Cardiac septum (tissue), 1 donor: ENCODE results near the gene CXCL12. TPM values are rescaled to one million over a fixed set of nuclear protein-coding genes. Genes with fewer than 3 reads are reported as not detected.

Experiments
- DNase-seq: peaks from one replicate; pipeline ENCODE4 v3.0.0-alpha.2; 2020; ENCODE audit warnings: low spot score
- intact Hi-C: fragments of 100-400 bp; cut with DNase I; formaldehyde crosslinking; loops from one replicate; pipeline ENCODE4 v1.14.0; 2022
- total RNA-seq: library from RNA; stranded (reverse); fragmentation: NEBNext Ultra II Directional; extraction: Animal tissue kit (Norgen Biotek cat#: 25700); gene quantifications from one replicate; pipeline ENCODE4 v1.2.1, GENCODE V29; 2021
- donor health status: DM: no; HTN: no; CAD: no.

The CXCL12 gene
- total RNA-seq, 1 donor from 2014 or later, result 121 TPM

DNA sequence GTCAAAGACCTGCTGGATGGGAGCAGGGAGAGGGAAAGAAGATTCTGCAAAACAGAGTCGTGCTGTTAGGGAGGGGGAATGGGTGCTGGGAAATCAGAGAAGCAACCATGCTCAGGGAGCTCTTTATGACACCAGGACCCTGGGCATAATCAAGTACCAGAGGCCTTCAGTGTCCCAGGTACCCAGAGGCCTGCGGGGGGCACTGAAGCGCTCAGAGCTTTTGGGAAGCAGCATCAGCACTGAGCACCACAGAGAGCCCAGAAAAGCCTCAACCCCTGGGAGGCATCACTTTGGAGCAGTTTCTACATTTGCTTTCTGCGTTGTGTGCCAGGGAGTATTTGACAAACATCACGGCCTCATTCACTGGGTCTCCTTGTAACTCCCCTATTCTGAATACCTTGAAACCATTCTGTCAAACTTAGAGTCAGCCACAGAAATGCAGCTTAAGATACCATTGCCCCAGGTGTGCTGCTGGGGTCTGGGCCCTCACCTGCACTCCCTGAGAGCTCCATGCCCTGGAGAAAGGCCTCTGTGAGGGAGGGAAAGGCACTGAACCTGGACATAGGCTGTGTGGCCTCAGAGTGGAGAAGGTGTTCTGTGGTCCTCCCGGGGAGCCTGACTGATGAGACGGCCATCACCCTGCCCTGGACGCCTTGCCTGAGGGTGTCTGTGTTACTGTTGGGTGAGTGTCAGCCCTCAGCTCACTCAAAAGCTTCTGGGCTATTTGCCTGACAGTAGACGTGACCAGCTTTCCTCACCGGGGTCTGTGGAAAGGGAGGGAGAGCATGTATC is 37.1 kb downstream of the CXCL12 start:
- DNase-seq, result no peak
- intact Hi-C loops, result no loop called here

DNA sequence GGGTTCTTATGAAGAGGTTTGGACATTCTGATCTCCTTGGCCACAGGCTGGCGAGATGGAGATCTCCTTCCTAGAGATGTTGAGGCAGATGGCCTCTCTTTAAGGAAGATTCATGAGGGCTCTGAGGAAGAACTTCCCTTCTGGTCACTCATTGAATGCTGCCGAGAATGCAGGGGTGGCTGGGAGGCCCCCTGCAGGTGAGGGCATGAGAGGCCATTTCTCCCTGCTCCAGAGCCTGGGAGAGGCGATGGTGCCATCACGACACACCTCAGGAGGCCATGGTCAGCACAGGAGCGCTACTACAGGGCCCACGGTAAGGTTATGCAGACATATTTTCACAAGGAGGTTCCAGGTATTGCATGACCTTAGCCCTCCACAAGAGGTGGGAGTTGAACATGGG is 40.2 kb downstream of the CXCL12 start:
- intact Hi-C loops, result no loop called here
- peak; percentile 27 for DNase-seq

DNA sequence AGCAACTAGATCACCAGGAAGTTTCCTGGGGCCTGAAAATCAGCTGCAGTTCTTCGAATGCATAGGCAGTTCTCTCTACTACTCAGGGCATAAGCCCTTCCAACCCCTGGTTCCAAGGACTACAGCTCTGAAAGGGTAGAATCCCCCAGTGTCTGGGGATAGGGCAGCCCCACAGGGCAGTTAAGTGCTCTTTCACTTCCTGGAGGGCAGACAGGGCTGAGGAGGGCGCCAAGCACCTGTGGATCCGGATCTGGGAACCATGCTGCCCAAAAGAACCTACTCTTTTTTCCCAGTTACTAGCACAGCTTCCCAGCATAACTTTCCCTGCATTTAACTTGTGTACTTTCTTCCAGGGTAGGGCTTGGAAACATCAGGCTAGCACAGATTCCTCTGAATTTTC is 41.1 kb downstream of the CXCL12 start:
- intact Hi-C loops, result no loop called here
- peak; percentile 49 for DNase-seq

DNA sequence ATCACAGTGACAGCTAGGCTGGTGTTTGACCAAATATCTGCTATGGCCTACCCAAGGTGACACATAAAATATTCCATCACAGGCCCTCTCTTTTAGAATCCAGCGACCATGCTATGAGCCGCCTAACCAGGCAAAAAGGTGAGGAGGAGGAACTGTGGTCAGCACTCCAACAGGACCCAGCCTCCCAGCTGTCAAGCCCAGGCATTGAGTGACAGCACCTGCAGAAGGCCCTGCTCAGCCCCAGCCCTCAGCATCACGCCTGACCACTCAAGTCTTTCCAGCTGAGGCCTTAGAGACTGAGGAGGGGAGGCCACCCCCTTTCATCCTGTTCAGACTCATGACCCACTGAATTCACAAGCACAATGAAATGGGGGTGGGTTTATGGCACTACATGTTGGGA is 43.0 kb downstream of the CXCL12 start:
- intact Hi-C loops, result no loop called here
- DNase-seq, result no peak

DNA sequence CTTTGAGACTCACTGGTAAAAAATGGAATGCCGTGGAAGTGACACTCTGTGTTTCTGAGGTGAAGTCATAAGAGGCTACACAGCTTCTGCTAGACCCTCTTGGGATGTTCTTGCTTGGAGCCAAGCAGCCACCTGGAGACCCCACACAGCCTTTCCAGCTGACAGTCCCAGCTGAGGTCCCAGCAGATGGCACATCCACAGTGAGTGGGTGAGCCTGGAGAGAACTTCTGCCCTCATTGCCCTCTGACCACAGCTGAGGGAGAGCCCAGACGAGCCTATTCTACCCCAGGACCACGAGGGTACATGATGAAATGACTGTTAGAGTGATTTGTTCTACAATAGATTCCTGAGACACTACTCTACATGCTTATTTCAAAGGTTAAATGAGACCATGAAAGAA is 44.3 kb downstream of the CXCL12 start:
- intact Hi-C loops, result no loop called here
- no peak for DNase-seq

DNA sequence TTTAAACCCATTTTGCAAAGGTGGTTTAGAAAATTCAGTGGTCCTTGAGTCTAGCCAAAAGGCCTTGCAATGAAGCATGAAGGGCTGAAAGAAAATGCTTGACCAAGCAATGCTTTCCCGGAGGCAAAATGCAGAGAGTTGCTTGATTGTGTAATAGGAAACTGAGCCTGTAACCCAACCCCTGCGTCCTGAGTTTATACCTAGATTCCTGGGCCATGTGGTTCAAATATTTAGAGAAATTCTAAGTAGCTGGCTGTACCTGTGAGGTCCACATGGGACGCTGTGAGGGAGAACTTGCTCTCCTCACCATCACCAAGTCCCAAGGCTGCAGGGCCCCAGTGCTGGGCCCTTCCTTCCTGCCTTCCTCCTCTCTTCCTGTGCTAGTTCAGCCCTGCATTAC is 45.7 kb downstream of the CXCL12 start:
- DNase-seq, result no peak
- intact Hi-C loops, result no loop called here

DNA sequence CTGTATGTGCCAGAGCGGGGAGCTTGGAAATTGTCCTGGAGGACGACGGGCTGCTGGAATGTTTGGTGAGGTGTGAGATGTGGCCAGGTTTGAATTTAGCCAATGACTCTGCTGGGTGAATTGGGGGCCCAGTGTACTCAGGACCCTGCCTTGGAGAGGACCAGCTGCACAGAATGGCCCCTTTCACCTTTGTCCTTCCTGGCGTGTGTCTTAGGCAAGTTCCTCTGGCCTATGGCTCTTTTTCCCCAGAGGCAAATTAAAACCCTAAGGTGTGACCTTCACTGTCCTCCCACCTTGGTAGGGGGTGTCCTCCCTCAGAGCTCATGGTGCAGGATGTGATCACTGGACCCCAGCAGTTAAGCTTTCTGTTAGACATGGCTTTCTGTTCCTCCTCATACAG is 47.8 kb downstream of the CXCL12 start:
- intact Hi-C loops, result no loop called here

DNA sequence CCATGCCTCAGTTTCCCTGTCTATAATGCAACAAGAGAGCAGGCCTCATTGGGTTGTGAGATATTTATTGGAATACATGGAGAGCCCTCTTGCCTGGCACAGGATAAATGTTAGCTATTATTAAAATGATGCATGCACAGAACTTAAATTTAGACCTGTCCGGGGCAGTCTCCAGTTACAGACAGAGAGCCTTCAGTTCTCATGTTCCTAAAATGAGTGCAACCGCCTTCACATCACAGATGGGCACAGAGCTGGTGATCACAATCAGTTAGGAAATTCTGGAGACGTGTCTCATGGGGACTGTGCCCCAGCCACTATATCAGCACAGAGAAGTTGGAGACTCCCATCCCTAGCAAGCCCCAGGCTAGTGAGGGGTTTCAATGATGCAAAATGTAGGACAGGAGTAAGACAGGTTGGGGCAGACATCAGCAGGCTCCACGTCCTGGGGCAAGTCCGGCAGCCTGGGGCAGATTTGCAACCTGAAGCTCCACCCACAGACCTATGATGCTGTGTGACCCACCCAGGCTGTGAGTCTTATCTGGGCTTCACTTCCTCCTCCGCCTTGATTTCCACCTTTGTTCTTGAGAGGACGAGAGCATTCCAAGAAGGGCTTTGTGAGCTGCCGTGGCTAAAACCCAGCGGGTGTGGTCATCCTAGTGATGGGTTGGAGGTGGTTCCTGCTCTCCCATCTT is 49.4 kb downstream of the CXCL12 start:
- no peak for DNase-seq
- intact Hi-C loops, result no loop called here

More for the DNA sequence above, 47.8 kb downstream of the CXCL12 start:
- DNase-seq, result no peak

DNA sequence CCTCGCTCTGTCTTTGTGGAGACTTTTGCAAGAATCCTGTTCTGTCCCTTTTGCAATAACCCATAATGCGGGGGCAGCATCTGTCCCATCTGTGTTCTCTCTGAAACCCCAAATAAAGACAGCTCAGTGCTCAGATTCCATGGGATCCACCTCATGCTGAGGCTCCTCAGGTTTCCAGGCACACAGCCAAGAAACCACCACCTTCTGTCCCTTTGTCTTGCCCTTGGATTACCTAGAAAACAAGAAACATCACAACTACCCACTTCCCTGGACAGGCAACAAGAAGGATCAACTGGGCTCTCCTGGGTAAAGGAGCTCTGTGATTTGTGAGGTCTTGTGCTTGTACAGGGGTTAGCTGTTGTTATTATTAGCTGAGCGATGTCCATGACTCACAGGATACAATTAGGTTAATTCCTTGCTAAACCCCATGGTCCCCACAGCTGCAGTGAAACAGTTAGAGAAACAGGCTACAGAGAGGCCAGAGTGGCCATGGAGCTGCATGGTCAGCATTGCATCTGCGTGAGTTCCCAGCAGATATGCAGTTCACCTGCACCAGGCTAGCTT is 50.2 kb downstream of the CXCL12 start:
- intact Hi-C loops, result no loop called here
- no peak for DNase-seq

DNA sequence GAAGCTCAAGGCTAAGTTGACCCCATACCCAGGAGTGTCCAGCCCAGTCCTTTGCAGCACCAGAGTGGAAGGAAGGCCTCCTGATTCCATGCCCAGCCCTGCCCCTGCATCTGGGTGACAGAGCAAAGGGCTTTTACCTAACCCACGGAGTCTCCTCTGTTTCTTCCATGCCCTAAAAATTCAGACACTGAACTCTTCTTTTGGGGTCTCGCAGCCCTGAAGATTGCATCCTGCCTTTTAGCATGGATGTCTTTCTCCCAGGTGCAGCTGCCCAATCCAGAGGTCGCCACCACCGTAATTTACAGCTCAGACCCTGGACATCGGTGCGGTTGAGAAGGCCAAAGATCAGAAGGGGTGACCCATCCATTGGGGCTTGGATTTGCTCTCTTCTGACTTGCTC is 50.8 kb downstream of the CXCL12 start:
- intact Hi-C loops, result no loop called here
- DNase-seq, result no peak

DNA sequence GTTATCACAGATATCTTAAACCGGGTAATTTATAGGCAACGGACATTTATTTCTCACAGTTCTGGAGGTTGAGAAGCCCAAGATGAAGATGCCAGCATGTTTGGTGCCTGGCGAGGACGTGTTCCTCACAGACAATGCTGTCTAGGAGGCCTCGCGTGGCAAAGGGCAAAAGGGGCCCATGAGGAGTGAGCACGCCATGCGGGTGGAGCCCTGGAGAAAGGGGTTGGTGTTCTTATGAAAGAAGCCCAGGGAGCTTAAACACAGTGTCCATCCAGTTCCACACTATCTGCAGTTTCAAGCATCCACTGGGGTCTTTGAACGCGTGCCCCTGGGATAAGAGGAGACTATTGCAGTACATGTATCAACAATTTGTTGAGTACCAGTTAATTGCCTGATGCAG is 51.4 kb downstream of the CXCL12 start:
- intact Hi-C loops, result no loop called here
- DNase-seq, result no peak

DNA sequence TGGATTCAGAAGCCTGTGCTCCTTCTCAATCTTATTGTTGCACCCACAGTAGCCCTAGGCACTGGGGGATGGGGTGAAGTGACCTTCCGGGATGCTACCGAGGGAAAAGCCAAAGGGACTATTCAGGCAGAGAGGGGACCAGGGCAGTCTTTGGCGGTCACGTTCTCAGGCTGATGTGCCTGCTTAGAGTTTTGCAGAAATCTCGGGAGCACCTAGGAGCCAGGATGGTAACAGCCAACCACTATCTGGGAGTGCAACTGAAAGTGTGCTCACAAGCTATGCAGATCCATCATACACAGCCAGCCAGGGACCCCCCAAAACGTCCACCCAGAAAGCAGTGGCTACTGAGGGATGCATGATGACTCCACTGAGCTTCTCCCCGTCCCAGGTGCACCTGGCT is 52.4 kb downstream of the CXCL12 start:
- intact Hi-C loops, result no loop called here
- DNase-seq, result no peak

DNA sequence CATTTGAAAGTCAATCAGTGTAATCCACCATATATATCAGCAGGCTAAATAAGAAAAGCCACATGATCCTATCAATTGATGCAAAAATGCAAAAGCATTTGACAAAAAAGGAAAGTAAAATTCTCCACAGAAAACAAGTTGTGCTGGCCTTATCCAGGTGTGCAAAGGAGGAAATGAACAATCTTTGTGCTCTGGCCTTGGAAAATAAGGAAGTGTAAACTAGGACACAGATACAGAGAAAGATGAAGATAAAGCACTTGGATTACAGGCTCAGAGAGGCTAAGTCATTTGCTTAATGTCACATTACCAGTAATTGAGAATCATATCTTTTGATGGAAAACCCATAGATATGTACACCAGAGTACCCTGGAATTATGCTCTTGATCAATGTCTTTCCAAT is 54.5 kb downstream of the CXCL12 start:
- no peak for DNase-seq
- intact Hi-C loops, result no loop called here

DNA sequence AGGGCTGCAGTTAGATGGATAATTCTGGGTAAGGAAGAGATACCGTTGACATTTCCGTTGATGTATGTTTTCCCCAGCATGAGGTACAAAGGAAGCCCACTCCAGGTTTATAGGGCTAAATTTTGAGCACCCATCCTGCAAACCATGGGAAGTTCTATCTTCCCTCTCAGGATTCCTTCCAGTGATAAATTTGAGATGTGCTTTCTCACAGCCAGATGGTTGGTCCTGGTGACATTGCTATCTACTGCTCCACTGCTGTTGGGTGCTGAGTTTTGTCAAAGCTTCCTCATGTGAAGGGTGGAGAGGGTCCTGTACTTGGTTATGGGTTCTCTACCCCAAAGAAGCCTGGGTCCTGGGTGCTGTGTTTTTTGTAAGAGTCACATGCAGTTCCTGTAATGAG is 57.4 kb downstream of the CXCL12 start:
- no peak for DNase-seq
- intact Hi-C loops, result no loop called here
